Mucosa of descending colon (tissue), 3 donors: ENCODE data around the gene LYSMD1. TPM values are rescaled to one million over a fixed set of nuclear protein-coding genes. Genes with fewer than 3 reads are reported as not detected.

Experiments
- ATAC-seq: fragments of 200-7000 bp; cut with Tn5 transposase; one replicate; pipeline ENCODE4 v1.9.1; 2020; ENCODE audit warnings: mild to moderate bottlenecking, moderate library complexity
- DNase-seq, 3 donors: peaks; one replicate each; pipeline ENCODE4 v3.0.0-alpha.2; 2020
- H3K36me3 ChIP-seq: fragments of 200-600 bp; one replicate; pipeline ENCODE4 v1.8.0; 2021; ENCODE audit warnings: low read depth, mild to moderate bottlenecking
- H3K4me1 ChIP-seq: fragments of 200-600 bp; one replicate; pipeline ENCODE4 v1.8.0; 2021; ENCODE audit warnings: low read depth, mild to moderate bottlenecking
- H3K4me3 ChIP-seq: fragments of 200-600 bp; one replicate; pipeline ENCODE4 v1.8.0; 2021; ENCODE audit warnings: mild to moderate bottlenecking
- H3K9me3 ChIP-seq: fragments of 200-600 bp; one replicate; pipeline ENCODE4 v1.8.0; 2021; ENCODE audit warnings: mild to moderate bottlenecking
- intact Hi-C, 2 donors: fragments of 100-400 bp; cut with DNase I in 1 of 2; cut with micrococcal nuclease in 1 of 2; formaldehyde crosslinking; loops; one replicate each; pipeline versions ENCODE4 v1.11.0 to v1.11.1; 2022; cut with DNase I, micrococcal nuclease
- total RNA-seq, 3 donors: library from RNA; stranded (reverse); fragmentation: NEBNext Ultra II Directional in 2 of 3; extraction: Animal tissue kit (Norgen Biotek cat#: 25700) in 2 of 3; gene quantifications; one replicate each; pipeline versions ENCODE4 v1.2.1 to v1.2.4, GENCODE V29; 2021 to 2023
- TF ChIP-seq, protein P1 (sequence below): fragments of 200-600 bp; IDR thresholded peaks from one replicate; pipeline ENCODE4 v1.8.0; 2022; ENCODE audit warnings: antibody characterized with exemption, mild to moderate bottlenecking
- donor health status: DM: no; HTN: no; CAD: no; lungs with moderate emphysema.
- donor health status: DM: no; HTN: no; CAD: no.
- donor health status: DM: no; HTN: yes; CAD: no.

LYSMD1 gene
- total RNA-seq, 3 donors from 2014 or later = 7.6 to 14.0 (median 10.0) TPM

GRCh38 chr1:151134396-151134795 is 31.3 kb downstream of the LYSMD1 start:
- Histone ChIP-seq H3K4me1 (no peaks in the 10 kb centered on the region), H3K4me3 (no peak overlapping the region), H3K9me3 (no peaks in the 10 kb centered on the region), H3K36me3 (no peaks in the 10 kb centered on the region)
- DNase-seq (no peak), ATAC-seq (no peak)
- TF ChIP-seq, protein P1, sequence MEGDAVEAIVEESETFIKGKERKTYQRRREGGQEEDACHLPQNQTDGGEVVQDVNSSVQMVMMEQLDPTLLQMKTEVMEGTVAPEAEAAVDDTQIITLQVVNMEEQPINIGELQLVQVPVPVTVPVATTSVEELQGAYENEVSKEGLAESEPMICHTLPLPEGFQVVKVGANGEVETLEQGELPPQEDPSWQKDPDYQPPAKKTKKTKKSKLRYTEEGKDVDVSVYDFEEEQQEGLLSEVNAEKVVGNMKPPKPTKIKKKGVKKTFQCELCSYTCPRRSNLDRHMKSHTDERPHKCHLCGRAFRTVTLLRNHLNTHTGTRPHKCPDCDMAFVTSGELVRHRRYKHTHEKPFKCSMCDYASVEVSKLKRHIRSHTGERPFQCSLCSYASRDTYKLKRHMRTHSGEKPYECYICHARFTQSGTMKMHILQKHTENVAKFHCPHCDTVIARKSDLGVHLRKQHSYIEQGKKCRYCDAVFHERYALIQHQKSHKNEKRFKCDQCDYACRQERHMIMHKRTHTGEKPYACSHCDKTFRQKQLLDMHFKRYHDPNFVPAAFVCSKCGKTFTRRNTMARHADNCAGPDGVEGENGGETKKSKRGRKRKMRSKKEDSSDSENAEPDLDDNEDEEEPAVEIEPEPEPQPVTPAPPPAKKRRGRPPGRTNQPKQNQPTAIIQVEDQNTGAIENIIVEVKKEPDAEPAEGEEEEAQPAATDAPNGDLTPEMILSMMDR = no peak
- intact Hi-C loops = no loop called here

- H3K36me3 ChIP-seq = no peaks in the 10 kb centered on the region
- ATAC-seq (no peak), DNase-seq (no peak)
- H3K4me1 ChIP-seq = no peaks in the 10 kb centered on the region
- H3K4me3 ChIP-seq = no peak overlapping the region
- intact Hi-C loops = no loop called here
- H3K9me3 ChIP-seq = no peaks in the 10 kb centered on the region
- TF ChIP-seq, protein P1 = no peak
Measured at GRCh38 chr1:151133018-151133806, 32.5 kb downstream of the LYSMD1 start.

- Histone ChIP-seq H3K36me3 (no peaks in the 10 kb centered on the region), H3K9me3 (no peaks in the 10 kb centered on the region), H3K4me1 (no peaks in the 10 kb centered on the region), H3K4me3 (no peak overlapping the region)
- ATAC-seq (peak; percentile 17), DNase-seq (no peak)
- TF ChIP-seq, protein P1 = no peak
- intact Hi-C loops = no loop called here
Measured at GRCh38 chr1:151132335-151133017, 33.2 kb downstream of the LYSMD1 start.

DNA sequence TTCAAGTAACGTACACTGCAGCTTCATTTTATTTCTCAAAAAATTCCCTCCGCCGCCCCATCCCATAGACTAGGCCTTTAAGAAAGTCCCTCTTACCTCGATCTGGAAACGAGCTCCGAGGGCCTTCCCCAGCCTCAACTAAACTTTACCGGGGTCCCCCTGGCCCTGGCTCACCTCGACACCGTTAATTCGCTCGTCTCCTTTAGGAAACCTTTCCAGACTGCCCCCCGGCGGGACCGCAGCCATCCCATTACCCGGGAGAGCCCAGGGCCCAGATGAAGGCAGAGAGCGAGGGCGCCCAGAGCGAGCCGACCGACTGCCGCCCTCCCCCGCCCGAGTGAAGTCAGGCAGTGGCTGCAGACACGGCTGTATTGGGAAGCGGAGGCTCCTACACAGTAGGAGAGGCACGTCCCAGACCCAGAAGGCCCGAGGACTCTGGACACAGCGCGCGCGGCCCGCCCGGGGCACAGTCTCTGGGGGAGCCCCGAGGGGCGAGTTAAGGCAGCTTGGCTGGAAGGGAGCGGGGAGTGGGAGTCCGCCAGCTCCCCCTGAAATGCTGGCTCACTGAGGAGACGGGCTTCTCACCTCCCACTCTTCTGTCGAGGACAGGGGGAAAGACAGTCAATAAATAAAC is 33.9 kb downstream of the LYSMD1 start:
- Histone ChIP-seq H3K36me3 (no peaks in the 10 kb centered on the region), H3K4me1 (no peaks in the 10 kb centered on the region), H3K4me3 (no peak overlapping the region), H3K9me3 (no peaks in the 10 kb centered on the region)
- peak in 1 of 3 donors; percentile 60 for DNase-seq
- ATAC-seq = peak; percentile 73
- TF ChIP-seq, protein P1 = no peak
- intact Hi-C loops = no loop called here

DNA sequence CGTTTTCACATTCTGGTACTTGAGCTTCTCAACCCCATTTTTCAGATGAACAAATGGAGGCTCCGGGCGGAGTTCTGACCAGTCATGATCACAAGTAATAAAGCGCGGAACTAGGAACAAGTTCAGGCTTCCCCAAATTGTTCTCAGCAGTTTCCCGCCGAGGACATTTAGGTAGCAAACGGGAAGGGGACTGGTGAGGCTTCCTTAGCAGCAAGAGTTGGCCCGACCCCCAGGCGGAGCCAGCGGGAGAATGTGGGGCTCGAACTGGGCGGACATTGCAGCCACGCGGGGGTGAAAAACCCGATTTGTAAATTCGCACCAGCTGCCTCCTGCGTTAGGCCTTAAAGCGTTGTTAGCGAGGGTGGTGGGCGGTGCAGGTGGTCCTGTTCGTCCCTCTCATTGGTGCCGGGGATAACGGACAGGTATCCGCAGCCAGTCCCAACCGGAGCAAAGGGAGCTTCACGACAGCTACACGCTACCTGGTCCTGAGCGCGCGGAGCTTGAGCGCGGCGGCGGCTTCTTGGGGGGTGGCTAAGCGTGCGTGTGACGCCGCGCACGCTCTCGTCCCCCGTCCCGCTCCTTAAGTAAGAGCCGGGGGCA is 34.6 kb downstream of the LYSMD1 start:
- H3K36me3 ChIP-seq = no peaks in the 10 kb centered on the region
- DNase-seq (peak; percentile 85 to 87 (median 86)), ATAC-seq (peak; percentile 93)
- H3K4me3 ChIP-seq = no peak overlapping the region
- H3K4me1 ChIP-seq = no peaks in the 10 kb centered on the region
- intact Hi-C loops = no loop called here
- TF ChIP-seq, protein P1 = no peak
- no peaks in the 10 kb centered on the region for H3K9me3 ChIP-seq
